GM12865 (cell line): ENCODE results near the gene SRSF1.
"Not testable (repeated sequence)": the region's sequence is repeated elsewhere in the genome, so short reads cannot be mapped to it uniquely, and the experiment has no call there.

Source experiments
- DNase-seq: peaks from one replicate; pipeline ENCODE4 v3.0.0; 2010; ENCODE audit warnings: low read depth
- H3K4me3 ChIP-seq: 2 replicates; pipeline ENCODE4 v1.5.1; 2011; ENCODE audit warnings: mild to moderate bottlenecking, low read depth, low read length, control low read depth
- CTCF ChIP-seq: IDR thresholded peaks from 2 replicates; pipeline ENCODE4 v1.5.1; 2011; ENCODE audit warnings: low read length, control low read depth, low read depth, inconsistent platforms; ENCODE audit not compliant: insufficient read depth; ENCODE audit errors: missing control alignments

Gene SRSF1

DNA sequence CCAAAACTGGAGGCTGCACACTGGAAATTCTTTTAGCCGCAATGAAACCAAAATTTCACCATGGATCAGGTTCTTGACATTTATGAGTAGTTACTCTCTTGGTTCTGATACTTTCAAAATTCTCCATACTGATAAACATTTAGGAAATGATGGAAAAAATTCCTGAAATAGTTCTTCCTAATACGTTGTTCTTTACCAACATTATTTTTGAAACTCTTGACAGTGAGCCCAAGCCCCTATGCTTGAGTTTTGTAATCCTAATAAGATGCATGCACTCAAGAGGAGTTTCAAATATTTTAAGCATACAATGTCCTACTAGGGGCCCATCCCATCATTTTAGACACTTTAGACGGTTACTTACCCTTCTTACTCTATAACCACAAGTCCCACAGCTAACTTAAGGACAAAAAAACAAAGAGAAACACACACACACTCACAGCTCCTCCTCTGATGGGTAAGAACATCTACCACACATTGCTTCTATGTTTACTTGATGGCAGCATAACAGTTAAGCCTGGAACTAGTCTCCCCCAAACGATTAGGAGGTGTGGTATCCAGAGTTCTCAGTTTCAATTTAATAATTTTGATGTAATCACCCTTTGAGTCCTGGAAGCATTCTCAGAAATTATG, 22.7 kb downstream of the SRSF1 start:
- TF ChIP-seq CTCF = no peak
- H3K4me3 ChIP-seq = no peak overlapping the region
- DNase-seq = no peak

DNA sequence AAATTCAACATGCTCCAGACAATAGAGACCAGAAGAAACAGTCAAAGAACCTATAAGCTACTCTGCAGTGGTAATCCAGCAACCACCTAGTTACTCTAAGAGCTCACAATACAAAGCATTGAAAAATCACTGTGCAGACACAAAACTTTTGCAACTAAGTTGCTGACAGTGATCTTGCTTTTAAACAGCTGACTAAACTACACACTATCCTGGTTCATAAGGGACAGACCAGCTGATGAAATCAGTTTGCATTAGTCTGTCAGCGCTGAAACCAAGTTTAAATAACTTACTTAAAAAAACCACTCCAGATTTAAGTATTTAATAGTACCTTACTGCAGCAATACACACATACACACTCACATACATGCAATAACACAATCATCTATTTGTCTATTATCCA, 23.6 kb downstream of the SRSF1 start:
- TF ChIP-seq CTCF = no peak
- no peak for DNase-seq
- no peak overlapping the region for H3K4me3 ChIP-seq

- no peak overlapping the region for H3K4me3 ChIP-seq
Measured at GRCh38 chr17:57982452-57983170, 24.4 kb downstream of the SRSF1 start.

GRCh38 chr17:57980522-57980921, 26.5 kb downstream of the SRSF1 start:
- no peak for DNase-seq
- H3K4me3 ChIP-seq = no peak overlapping the region
- no peak for TF ChIP-seq CTCF

More at GRCh38 chr17:57982452-57983170, 24.4 kb downstream of the SRSF1 start:
- no peak for DNase-seq
- TF ChIP-seq CTCF = no peak

DNA sequence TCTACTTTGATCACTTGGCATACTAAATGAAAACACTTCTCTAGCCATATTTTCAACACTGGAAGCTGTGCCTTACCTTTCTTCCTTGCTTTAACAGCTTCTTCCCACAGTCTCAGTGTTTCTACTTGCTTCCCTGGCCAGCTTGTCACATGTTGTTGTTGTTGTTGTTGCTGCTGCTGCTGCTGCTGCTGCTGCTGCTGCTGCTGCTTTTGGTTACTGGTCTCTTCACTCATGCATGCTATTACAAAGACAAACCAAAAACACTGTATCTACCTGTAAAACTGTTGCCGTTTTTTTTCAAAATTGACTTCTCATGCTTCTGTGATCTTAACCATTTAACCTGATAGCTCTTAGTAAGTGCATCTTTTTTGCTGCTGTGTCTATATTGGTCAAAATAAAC, 28.0 kb downstream of the SRSF1 start:
- DNase-seq = no peak
- TF ChIP-seq CTCF = no peak
- H3K4me3 ChIP-seq = no peak overlapping the region

DNA sequence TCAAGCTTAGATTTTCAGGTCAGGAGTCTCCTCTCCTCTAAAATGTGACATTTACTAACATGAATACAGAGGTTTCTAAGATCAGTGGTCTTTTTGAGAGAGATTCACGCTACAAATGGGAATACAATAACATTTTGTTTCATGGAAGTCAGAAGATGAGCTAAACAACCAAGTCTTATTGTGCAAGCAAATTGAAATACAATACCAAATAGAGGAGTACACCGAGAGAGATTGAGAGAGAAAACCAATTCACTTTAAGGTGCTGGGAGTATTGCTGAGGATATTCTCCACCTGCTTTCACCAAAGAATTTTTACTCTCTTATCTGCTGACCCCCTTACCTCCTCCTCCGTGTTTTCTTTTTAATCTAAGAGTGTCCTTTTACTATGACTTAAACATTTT, 30.5 kb downstream of the SRSF1 start:
- H3K4me3 ChIP-seq = no peak overlapping the region
- no peak for TF ChIP-seq CTCF
- DNase-seq = no peak

DNA sequence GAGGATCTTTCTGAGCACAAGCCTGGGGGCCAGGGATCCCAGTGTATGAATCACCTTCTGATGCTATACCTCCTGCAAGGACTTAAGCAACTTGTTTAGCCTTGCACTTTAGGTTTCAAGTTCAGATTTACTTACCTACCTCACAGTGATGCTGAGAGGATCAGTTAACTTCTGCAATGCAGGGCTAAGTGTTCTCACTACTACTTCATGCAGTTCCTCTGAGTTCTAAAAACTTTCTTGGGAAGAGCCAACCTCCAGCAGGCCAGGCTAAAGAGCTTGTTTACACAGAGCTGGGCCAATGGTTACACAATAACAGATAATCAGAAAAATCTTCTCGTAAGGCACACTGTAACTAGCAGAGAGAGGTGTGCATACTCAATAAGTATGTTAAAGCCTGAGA, 32.0 kb downstream of the SRSF1 start:
- no peak overlapping the region for H3K4me3 ChIP-seq
- DNase-seq = no peak
- no peak for TF ChIP-seq CTCF

DNA sequence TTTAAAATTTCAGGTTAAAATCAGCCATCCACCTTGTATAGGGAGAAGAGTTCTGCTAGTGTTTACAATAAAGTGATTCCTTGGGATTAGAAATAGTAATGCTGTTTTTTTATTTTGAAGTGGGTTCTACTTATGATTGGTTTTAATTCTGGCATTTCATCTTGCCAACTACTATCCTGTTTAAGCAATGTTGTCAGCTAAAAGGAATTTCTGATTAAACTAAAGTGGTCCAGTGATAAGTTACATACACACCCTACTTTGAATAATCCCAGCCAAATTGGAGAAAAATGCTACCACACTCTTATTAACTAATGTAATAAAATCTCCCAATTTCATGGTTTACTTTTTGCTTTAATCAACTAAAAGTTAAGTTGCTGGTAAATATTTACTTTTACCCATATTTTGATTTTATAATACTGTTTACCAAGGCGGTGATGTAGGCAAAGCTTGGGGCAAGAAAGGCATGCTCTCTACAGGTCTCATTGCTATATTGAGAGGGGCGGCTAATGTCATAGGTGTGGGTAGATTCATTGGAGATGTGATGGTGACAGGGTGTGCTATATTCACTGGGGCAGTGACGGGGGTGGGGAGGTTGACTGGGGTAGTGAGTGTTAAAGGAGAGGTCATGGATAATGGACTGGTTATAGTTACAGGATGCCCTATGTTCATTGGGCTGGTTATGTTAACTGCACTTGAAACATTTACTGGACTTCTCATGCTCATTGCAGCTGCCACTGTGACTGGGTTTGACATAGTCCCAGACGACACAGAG, 32.8 kb downstream of the SRSF1 start:
- DNase-seq, H3K4me3 ChIP-seq: not testable (repeated sequence)
